SK-MEL-5 (cell line): ENCODE measurements around the gene RPTOR. TPM values are rescaled to one million over a fixed set of nuclear protein-coding genes. Genes with fewer than 3 reads are reported as not detected.

ENCODE experiments used
- DNase-seq: peaks from one replicate; pipeline ENCODE4 v3.0.0-alpha.2; 2016; ENCODE audit warnings: low read depth, low spot score
- in situ Hi-C: cut with HindIII; loops from 2 replicates; pipeline ENCODE4 v1.10.0; 2016; ENCODE audit warnings: low sequenced_read_pairs, high pct_unique_total_duplicates, low pct_unique_long_range_greater_than_20kb
- total RNA-seq: library from RNA; depleted of rRNA; stranded (reverse); fragments of >200 nt; shearing (Covaris generic); gene quantifications from 2 replicates; pipeline ENCODE4 v1.2.3, GENCODE V29; 2014

Gene RPTOR
- total RNA-seq, 1 experiment from 2014 or later = 27.3 TPM

GRCh38 chr17:80658821-80659220 is 114.2 kb downstream of the RPTOR start:
- in situ Hi-C loops = no loop called here
- DNase-seq = no peak

GRCh38 chr17:80659651-80660050 is 115.0 kb downstream of the RPTOR start:
- in situ Hi-C loops = no loop called here
- no peak for DNase-seq

GRCh38 chr17:80660527-80661198 is 116.0 kb downstream of the RPTOR start:
- no peak for DNase-seq
- in situ Hi-C loops = no loop called here

GRCh38 chr17:80662557-80662956 is 117.9 kb downstream of the RPTOR start:
- in situ Hi-C loops = no loop called here
- no peak for DNase-seq

GRCh38 chr17:80663781-80664206 is 119.2 kb downstream of the RPTOR start:
- DNase-seq = no peak
- in situ Hi-C loops = no loop called here

GRCh38 chr17:80664217-80664790 is 119.7 kb downstream of the RPTOR start:
- in situ Hi-C loops = no loop called here
- DNase-seq = no peak

GRCh38 chr17:80665792-80666191 is 121.2 kb downstream of the RPTOR start:
- no peak for DNase-seq
- in situ Hi-C loops = no loop called here

- no peak for DNase-seq
- in situ Hi-C loops = no loop called here
Measured at GRCh38 chr17:80666867-80667266, 122.2 kb downstream of the RPTOR start.

GRCh38 chr17:80667462-80668277 is 123.0 kb downstream of the RPTOR start:
- in situ Hi-C loops = no loop called here
- DNase-seq = no peak

GRCh38 chr17:80668375-80669148 is 123.9 kb downstream of the RPTOR start:
- in situ Hi-C loops = no loop called here
- DNase-seq = no peak

- in situ Hi-C loops = no loop called here
- no peak for DNase-seq
Measured at GRCh38 chr17:80671039-80671824, 126.6 kb downstream of the RPTOR start.

- in situ Hi-C loops = no loop called here
- DNase-seq = no peak
Measured at GRCh38 chr17:80671825-80672110, 127.1 kb downstream of the RPTOR start.

- DNase-seq = no peak
- in situ Hi-C loops = no loop called here
Measured at GRCh38 chr17:80673152-80673920, 128.7 kb downstream of the RPTOR start.

GRCh38 chr17:80675438-80676095 is 130.9 kb downstream of the RPTOR start:
- DNase-seq = no peak
- in situ Hi-C loops = no loop called here

- in situ Hi-C loops = no loop called here
- DNase-seq = no peak
Measured at GRCh38 chr17:80676096-80676466, 131.4 kb downstream of the RPTOR start.

- in situ Hi-C loops = no loop called here
- no peak for DNase-seq
Measured at GRCh38 chr17:80676564-80676963, 131.9 kb downstream of the RPTOR start.
